AML-193 (cell line): ENCODE measurements around the gene CAP1.
A peak's percentile ranks its signal among the peaks of the same experiment; 100 is the strongest.

Experiments used
- DNase-seq, 2 experiments: peaks; one replicate each; lab custom pipeline; 2025; lab: John Stamatoyannopoulos, UW

The CAP1 gene

DNA sequence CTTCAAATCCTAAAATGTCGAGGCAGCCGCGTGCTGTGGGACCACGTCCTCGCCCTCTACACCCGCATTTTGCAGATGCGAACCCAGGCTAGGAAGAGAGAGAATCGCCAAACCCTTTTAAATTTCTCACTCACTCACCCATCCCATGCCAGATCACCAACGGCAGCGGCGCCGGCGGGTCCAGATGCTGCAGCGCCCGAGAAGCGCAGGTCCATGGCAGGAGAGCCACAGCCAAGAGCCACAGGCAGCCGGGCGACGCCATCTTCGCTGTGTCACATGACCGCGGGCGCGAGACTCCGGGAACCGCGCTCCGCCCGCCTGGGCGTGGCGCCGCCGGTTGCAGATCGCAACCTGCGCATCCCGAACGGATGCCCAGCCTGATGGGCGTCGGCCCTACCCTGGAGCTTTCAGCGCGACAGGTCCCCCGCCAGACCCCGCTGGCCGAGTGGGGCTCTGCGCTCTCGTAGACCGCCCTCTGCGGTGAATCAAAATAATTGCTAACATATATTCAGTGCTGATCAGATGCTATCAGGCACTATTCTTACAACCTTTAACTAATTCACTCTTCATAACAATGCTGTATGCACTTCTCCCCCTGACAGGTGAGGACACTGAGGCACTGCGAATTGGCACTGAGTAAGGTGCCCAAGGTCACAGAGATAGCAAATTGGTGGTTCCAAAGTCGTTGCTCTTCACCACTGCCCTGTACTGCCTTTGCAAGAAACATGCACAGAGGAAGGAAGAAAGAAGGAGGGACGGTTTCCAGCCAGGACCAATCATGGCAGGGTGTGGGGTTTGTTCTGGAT is 56.7 kb downstream of the CAP1 start, which contains the start of gene PPT1:
TSS of gene PPT1 (minus strand) at position 276 of the 806 bp plus-strand sequence. CDS start at position 262, 14 bp downstream.
- peak; percentile 47 to 54 for DNase-seq

DNA sequence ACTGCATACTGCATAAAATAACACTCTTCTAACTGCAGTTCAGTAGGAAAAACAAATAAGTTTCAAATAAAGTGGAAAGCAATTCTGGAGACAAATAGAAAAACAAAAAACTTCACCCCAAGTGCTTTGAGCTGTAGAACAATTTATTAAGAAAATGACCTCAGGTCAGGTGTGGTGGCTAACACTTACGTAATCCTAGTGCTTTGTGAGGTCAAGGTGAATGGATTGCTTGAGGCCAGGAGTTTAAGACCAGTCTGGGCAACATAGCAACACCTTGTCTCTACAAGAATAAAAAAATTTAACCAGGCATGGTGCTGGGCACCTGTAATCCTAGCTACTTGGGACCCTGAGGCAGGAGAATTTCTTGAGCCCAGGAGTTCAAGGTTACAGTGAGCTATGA is 61.5 kb downstream of the CAP1 start:
- DNase-seq: no peak

DNA sequence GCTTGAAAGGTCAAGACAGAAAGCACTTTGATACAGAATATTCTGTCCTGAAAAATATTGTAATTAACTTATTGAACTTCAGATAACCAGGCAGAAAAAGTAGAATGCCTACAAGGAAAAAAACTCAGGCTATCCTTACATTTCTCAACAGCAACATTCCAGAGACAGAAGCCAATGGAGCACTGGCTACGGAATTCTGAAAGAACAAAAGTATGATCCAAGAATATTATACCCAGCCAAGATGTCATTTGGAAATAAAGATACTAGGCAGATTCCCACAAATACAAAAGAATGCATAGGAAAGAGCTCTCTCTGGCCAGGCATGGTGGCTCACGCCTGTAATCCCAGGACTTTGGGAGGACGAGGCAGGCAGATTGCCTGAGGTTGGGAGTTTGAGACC is 62.4 kb downstream of the CAP1 start:
- no peak for DNase-seq

DNA sequence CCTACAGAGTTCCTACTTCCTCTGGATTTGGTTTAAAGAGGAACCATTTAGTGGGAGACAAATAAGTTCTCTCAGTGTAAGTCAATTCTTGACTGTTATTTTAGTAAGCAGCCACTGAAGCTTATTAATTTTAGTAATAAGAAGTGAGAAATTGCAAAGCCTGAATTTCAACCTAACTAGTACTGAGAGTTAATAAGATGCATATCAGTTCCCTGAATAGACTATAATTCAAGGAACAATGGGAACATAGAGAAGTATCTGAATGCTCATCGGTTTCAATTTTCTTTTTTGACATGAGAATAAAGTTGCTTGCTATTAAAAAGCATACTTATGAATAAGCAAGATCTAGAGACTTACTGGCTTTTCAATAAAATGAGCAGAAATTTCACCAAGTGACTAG is 64.5 kb downstream of the CAP1 start:
- no peak for DNase-seq

DNA sequence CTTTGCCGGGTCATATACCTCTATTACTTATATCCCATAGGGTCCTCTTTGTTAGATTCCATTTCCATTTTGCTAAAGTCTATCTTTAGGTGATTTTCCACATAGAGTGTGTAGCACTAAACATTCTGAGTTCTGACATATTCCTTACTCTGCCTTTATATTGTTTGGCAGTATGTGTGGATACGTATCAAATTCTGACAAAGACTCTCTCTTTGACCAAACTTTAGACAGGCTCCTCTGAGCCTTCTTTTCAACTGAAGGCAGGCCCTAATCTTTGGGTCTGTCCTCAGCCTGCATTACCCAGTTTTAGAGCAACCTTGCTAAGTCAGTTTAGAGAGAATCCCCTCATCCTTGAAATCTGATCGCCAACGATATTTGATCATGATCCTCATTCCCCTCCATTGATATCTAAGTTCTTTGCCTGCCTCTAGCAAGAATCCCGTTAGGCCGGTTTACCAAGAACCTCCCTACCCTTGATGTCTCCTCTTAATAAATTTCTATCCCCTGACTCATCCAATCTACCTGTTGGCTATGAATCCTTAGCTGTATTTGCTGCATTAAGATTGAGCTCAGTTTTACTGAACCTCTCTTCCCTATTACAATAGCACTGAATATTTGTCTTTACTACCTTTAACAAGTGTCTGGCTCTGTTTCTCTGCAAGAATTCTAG is 66.9 kb downstream of the CAP1 start:
- no peak for DNase-seq

DNA sequence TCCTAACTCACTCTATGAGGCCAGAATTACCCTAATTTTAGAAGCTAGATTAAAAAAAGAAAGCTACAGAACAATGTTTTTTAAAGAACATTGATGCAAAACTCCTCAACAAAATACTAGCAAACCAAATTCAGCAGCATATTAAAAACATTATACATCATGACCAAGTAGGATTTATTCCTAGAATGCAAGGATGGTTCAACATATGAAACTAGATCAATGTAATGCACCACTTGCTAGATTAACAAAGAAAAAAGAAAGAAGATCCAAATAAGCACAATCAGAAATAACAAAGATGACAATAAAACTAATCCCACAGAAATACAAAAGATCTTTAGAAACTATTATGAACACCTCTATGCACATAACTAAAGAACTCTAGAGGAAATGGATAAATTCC is 69.9 kb downstream of the CAP1 start:
- DNase-seq: no peak

DNA sequence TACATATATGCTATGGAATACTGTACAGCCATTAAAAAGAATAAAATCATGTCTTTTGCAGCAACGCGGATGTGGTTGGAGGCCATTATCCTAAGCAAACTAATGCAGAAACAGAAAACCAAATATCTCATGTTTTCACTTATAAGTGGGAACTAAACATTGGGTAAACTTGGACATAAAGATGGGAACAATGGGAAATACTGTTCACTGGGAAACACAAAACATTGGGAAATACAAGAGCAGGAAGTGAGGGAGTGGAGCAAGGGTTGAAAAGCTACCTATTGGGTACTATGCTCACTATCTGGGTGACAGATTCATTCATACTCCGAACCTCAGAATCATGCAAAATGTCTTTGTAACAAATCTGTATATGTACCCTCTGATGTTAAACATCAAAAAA is 73.9 kb downstream of the CAP1 start:
- DNase-seq: no peak

GRCh38 chr1:40120128-40120527 is 79.6 kb downstream of the CAP1 start:
- no peak for DNase-seq
